NT2/D1 (cell line): ENCODE results near the gene QRICH1.

Experiments used
- SUZ12 ChIP-seq: IDR thresholded peaks from 2 replicates; pipeline ENCODE4 v1.6.1; 2011; ENCODE audit not compliant: insufficient read length, insufficient read depth; ENCODE audit errors: extremely low read depth
- YY1 ChIP-seq: IDR thresholded peaks from 2 replicates; pipeline ENCODE4 v1.6.1; 2011; ENCODE audit not compliant: insufficient read length, insufficient read depth

GRCh38 chr3:49092938-49093852 is 676 bp downstream of the QRICH1 start:
- no peak for TF ChIP-seq YY1
- no peak for TF ChIP-seq SUZ12
